Measurements from ENCODE around the gene DAPL1.

- TF ChIP-seq POLR2A (IDR thresholded peaks at IDR 0.05) = no peak
- TF ChIP-seq, protein P1, sequence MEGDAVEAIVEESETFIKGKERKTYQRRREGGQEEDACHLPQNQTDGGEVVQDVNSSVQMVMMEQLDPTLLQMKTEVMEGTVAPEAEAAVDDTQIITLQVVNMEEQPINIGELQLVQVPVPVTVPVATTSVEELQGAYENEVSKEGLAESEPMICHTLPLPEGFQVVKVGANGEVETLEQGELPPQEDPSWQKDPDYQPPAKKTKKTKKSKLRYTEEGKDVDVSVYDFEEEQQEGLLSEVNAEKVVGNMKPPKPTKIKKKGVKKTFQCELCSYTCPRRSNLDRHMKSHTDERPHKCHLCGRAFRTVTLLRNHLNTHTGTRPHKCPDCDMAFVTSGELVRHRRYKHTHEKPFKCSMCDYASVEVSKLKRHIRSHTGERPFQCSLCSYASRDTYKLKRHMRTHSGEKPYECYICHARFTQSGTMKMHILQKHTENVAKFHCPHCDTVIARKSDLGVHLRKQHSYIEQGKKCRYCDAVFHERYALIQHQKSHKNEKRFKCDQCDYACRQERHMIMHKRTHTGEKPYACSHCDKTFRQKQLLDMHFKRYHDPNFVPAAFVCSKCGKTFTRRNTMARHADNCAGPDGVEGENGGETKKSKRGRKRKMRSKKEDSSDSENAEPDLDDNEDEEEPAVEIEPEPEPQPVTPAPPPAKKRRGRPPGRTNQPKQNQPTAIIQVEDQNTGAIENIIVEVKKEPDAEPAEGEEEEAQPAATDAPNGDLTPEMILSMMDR (IDR thresholded peaks at IDR 0.05) = no peak
Measured at GRCh38 chr2:158788951-158789350, 6.2 kb upstream of the DAPL1 start.
